HG03575 (cell line): ENCODE measurements around the gene POU3F3.

Source experiments
- ATAC-seq: cut with Tn5 transposase; IDR thresholded peaks from one replicate; pipeline ENCODE4 v1.9.1; 2021; ENCODE audit not compliant: unreplicated experiment, insufficient number of reproducible peaks, low FRiP score; ENCODE audit errors: extremely low read depth

The POU3F3 gene

DNA sequence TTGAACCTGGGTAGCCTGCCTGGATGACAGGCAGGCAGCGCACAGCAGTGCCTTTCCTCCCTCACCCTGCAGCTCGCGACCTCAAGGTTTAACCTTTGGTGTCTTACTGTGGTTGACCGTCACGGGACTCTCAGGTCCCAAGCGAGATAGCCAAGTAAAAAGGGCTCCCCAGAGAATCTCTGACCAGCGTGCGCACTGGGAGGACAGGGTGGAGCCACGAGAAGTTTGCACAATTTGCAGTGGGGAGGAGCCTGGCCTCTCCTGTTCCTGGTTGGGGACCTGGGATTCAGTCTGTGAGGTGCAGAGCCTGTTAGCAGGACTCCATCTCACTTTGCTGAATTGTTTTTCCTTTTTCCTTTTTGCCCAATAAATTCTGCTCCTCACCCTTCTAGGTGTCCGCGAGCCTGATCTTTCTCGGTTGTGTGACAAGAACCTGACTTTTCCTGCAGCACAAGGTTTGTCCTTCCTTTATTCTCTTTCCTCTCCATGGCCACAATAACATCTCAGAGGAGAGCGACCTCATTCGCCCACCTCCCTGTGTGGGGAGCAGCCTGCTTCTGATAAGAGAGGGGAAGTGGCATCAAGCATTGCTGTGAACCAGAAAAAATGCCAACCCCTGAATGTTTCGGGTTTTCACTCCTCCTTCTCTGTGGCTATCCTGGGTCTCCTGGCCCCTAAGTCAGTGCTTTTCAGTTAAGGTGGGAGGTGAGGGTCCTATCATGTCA lies 36.2 kb downstream of the POU3F3 start:
- no peak for ATAC-seq

DNA sequence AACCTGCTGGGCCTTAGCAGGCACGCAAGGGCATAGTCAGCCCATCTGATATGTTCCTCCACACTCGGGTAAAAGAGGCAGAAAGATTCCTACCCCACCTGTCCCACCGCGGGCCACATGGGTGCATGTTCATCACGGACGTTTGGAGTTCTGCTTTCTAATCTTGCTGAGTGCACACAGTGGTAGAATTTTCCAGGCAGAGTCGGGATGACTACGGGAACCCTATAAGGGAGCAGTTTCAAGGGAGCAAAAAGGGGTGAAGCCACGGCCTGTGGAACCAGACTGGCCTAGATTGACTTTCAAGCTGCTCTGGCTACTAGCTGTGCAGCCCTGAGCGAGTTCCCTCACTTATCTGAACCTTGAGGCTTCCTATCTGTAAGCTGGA lies 36.8 kb downstream of the POU3F3 start:
- ATAC-seq: no peak

DNA sequence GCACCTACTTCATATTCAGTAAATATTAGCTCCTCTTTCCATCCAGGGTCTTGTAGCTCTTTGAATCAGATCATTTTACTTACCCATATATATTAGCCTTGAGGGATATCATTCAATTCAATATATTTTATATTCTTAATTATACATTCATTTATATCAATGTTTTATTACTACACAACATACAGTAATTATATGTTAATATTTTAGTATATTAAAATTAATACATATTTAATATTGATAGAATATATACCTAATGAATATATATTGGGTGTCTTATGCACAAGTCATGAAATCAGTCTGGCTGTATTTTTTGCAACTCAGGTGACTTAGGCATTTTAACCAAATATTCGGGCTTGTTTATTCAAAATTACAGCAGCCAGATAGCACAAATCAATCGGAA lies 37.2 kb downstream of the POU3F3 start:
- no peak for ATAC-seq

DNA sequence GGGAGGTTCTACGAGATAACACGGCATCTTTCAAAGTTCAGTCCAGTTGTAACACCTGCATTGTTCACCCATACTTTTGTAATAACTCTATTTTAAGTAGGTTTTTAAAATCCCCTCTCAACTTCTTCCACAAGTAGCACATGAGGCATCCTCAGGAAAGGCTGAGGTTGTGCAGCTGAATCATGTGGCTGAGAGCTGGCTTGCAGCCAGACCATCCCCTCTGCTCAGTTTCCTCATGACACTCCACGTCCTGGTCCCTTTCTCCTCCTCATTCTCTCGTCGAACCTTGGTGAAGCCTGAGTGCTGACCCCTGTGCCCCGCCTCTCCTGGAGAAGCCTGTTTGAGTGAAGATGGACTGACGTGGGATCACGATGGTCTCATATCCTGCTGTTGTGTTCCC lies 42.5 kb downstream of the POU3F3 start:
- no peak for ATAC-seq

DNA sequence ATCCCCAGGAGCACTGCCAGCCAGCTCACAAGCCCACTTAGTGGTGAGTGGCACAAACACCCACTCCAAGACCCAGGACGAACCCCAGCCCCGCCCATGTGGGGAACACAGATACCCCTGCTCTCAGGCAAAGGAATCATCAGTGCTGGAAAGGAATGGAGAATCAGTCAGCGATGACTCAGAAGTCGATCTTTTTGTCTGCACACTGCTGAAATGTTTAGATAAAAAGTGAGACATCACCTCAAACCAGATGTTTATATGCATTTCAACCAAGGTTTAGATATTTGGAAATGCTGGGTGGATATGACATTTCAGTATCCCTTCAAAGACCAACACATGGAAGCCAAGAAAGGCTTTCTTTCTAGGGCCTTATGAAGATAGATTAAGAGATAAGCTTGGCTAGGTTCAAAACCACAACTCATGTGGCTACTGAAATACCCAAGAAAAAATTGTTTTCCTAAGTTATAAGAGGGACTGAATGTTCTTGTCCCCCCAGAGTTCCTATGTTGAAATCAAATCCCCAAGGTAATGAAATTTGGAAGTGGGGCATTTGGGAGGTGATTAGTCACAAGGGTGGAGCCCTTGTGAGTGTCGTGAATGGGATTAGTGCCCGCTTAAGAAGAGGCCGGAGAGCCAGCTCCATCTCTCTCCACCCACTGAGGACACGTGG lies 43.7 kb downstream of the POU3F3 start:
- ATAC-seq: no peak

DNA sequence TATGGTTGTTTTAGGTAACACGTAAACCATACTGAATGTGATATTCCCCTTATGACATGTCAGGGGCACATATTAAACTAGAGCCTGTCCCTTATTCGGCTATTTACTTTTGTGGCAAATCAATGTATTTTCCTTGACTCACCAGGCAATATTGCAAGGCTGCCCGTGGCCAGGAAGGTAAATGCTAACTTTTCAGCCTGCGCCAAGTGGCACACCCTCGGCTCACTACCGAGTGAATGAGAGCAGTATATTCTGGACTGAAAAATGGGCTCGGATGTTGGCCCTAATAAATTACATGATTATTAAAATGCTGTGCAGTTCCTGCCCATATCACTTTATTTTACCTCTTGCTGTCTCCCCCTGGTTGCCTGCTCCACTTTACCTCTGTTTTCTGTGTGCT lies 46.7 kb downstream of the POU3F3 start:
- no peak for ATAC-seq

DNA sequence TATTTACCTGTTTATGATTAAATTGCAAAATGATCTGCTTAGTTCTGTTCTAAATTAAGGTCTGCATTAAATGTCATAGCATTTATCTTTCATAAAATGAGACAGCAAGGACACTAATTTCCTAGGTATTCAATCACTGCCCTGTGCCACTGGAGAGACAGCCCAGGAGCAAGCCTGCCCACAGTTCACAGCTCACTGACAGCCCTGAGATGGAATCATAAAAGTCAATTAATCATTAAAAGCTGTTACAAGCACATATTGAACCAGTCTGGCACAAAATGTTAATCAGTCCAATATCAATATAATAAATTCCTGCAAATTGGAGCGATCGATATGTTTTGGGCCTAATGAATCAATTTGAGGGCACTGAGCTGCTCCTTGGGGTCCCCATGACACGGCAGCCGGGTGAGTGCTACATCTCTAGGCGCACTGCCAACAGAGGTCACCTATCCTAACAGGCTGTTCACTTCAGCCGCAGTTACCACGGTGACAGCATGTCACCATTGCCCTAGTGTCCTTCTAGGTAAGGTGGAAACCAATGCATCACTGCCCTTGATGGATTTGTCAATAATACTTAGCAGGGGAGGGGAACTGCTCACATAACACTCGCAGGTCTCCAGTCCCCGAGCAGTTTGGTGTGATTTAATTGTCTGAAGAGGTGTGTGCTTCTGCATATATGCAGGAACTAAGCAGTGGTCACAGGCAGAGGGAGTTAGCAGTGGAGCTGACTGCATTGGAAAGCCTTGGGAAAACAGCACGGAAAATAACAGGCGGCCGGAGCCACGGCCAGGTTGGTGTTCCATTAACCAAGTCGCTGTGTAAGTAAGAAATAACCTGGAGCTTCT lies 47.3 kb downstream of the POU3F3 start:
- no peak for ATAC-seq

DNA sequence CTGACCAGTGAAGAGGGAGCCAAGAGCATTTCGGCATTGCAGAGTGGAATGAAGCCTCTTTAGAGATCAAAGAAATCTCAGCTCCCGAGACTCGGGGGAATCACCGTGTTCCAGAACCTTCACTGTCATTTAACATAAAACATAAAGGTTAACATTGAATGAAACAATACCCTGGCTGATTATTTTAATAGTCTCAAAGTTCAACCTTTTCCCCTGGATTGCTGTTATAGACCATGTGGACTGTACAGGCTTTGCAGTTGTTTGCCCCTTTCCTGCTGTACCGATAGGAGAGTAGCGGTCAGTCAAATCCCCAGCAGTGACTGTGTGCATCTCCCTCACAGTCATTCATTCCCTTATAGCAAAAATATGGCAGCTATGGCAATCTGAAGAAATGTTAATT lies 48.4 kb downstream of the POU3F3 start:
- ATAC-seq: no peak
